WTC11 (cell line): ENCODE data around the gene GPR183.

Experiments used
- CTCF ChIP-seq: fragments of 200-600 bp; IDR thresholded peaks from 2 replicates; pipeline ENCODE4 v1.8.0; 2022; ENCODE audit warnings: antibody characterized with exemption
- ELF4 ChIP-seq: sonication (generic); formaldehyde crosslinking; IDR thresholded peaks from 2 replicates; pipeline ENCODE4 v1.8.1; 2022; ENCODE audit warnings: low read depth, mild to moderate bottlenecking, moderate library complexity, missing genetic modification reagents
- FOXJ3 ChIP-seq: sonication (generic); formaldehyde crosslinking; IDR thresholded peaks from 2 replicates; pipeline ENCODE4 v1.9.0; 2021; ENCODE audit warnings: missing genetic modification reagents, mild to moderate bottlenecking, borderline replicate concordance
- NR3C1 ChIP-seq: sonication (generic); formaldehyde crosslinking; conservative IDR thresholded peaks from 2 replicates; pipeline ENCODE4 v1.8.1; 2023; ENCODE audit warnings: low read depth, mild to moderate bottlenecking, missing genetic modification reagents
- SMAD3 ChIP-seq: sonication (generic); formaldehyde crosslinking; IDR thresholded peaks from 2 replicates; pipeline ENCODE4 v1.8.0; 2022; ENCODE audit warnings: missing genetic modification reagents, mild to moderate bottlenecking, borderline replicate concordance
- USF1 ChIP-seq: sonication (generic); formaldehyde crosslinking; IDR thresholded peaks from 2 replicates; pipeline ENCODE4 v1.8.0; 2022; ENCODE audit warnings: mild to moderate bottlenecking, missing genetic modification reagents

- TF ChIP-seq ELF4 (no peak), NR3C1 (no peak), SMAD3 (CRISPR knock-in tag) (no peak), CTCF (no peak), USF1 (no peak), FOXJ3 (CRISPR knock-in tag) (no peak)
These were observed 61.1 kb downstream of the GPR183 start for GRCh38 chr13:99246100-99246499.
